KG1 (cell line): Measurements from ENCODE around the gene PSMG4.

Experiments used
- DNase-seq: peaks from one replicate; lab custom pipeline; 2025; lab: John Stamatoyannopoulos, UW

Gene PSMG4

GRCh38 chr6:3276174-3277167 lies 17.7 kb downstream of the PSMG4 start:
- DNase-seq, result no peak

DNA sequence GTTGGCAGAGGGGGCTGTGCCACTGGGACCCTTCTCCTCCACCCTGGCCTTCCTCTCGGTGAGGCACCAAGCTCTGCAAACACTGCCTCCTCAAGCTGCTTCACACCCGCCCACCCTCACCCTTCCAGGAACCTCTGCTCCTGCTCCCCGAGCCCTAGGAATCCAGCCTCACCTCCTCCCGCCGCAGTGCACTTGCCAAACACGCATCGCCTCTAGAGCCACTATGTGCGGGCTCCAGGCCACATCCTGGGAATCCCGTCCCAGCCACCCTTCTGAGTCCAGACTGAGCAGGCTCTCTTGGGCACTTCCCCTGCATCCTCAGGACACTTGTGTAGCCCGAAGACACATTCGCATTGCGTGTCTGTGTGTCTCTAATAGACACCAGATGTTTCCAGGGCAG lies 18.5 kb downstream of the PSMG4 start:
- no peak for DNase-seq

GRCh38 chr6:3277851-3278416 lies 19.2 kb downstream of the PSMG4 start:
- DNase-seq, result no peak

GRCh38 chr6:3278691-3279090 lies 19.9 kb downstream of the PSMG4 start:
- DNase-seq, result no peak

- DNase-seq, result no peak
These were observed 21.3 kb downstream of the PSMG4 start for GRCh38 chr6:3280091-3280490.

- no peak for DNase-seq
These were observed 22.2 kb downstream of the PSMG4 start for GRCh38 chr6:3280866-3281465.

GRCh38 chr6:3281631-3282475 lies 23.1 kb downstream of the PSMG4 start:
- DNase-seq, result no peak

GRCh38 chr6:3282476-3283236 lies 23.9 kb downstream of the PSMG4 start:
- DNase-seq, result no peak

- DNase-seq, result no peak
These were observed 24.5 kb downstream of the PSMG4 start for GRCh38 chr6:3283241-3283640.

- no peak for DNase-seq
These were observed 25.1 kb downstream of the PSMG4 start for GRCh38 chr6:3283641-3284435.

DNA sequence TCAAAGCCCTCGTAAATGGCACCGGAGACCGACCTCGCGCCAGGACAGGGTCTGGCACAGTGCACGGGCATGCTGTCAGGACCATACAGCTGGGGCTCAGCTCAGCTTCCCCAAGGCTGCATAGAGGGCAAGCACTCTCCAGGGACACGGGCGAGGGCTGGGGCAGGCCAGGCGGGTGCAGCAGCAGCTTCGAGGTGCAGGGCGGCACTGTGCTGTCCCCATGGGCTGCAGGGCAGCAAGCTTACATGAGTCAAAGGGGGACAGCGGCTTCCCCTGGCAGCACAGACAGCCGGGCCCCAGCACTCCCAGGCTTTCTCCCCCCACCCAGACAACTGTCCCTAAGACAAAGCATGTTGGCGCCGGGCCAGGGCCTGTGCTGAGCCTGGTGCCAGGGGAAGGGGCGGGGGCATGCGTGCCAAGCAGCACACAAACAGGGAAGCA lies 25.7 kb downstream of the PSMG4 start:
- no peak for DNase-seq

GRCh38 chr6:3285049-3285639 lies 26.4 kb downstream of the PSMG4 start:
- no peak for DNase-seq

DNA sequence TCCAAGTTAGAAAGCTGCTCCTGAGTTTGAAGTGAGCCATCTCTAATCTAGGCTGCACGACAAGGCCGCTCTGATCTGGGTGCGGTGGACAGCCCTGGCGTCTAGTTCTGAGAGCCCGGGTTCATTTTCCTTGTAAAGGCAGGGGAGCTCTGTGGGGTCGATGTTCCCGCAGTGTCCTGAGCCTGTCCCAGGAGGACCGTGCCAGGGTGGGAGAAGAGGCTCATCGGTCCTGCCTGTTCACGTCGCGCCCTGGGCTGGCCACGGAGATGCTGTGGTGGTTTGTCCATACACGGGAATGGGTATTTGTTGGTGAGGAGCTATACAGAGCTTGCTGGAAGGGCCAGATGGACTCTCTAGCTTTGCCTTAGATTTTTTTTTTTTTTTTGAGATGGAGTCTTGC lies 27.0 kb downstream of the PSMG4 start:
- DNase-seq, result no peak

DNA sequence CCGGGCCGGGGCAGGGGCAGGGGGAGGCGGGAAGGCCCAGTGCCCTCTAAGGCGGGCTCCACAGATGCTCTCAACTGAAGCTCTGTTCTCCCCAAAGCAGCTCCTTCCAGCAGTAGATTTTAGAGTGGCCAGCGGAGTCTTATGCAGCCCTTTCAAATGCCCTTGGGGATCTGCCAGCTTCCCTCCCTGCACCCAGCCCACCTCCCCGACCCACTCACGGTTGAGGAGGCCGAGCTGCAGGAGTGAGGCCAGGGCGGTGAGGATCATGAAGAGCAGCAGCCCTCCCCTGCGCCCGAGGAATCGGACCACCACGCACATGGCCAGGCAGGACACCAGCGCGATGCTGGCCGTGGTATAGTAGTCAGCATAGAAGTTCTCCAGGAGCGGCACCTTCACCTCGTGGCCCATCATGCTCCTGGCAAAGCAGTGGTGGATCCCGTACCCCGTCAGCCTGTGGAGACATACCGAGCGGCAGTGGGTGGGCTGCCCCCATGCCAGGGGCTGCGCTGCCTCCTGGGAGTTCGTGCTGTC lies 28.0 kb downstream of the PSMG4 start:
- DNase-seq, result no peak

- DNase-seq, result no peak
These were observed 28.6 kb downstream of the PSMG4 start for GRCh38 chr6:3287308-3287707.

- no peak for DNase-seq
These were observed 29.4 kb downstream of the PSMG4 start for GRCh38 chr6:3287976-3288707.

DNA sequence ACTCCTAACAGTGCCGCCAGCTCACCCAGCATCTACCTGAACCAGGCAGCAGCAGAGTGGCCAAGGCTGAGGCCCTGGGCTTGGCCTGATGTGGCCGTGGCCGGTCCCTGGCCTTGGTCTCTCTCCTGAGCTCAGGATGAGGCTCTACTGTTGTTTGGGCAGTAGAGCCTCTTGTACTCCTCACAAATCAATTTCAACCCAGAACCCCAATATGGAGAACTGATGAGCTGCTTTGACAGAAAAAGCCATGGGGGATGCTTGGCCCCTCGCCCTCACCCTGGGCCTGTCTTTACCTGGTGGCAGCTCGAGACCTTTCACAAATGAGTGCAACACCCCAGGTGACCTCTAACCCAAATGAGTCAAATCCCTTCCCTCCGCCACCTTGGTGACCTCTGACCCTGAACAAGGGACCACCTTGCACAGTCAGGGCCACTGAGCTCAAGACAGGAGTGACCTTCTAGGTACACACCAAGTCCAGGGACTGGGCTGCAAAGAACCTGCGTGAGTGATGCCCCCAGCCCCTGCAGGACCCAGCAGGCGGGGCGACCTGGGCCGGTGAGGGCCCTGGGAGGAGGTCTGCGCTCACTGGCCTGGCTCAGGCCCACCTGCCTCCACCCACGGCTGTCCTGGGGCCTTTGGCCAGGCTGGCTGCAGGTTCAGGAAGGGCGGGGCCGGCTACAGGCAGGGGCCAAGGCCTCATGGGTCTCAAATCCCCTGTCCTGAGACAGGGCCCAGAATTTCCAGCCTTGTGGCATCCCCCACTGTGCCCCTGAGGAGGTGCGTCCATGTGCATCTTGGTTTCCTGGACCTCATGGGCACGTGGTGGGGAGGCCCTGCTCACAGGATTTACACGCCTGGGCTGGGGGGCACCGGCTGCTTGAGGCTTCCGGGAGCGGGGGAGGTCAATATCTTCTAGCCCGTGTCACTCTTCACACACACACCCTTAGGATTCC lies 30.2 kb downstream of the PSMG4 start:
- DNase-seq, result no peak

DNA sequence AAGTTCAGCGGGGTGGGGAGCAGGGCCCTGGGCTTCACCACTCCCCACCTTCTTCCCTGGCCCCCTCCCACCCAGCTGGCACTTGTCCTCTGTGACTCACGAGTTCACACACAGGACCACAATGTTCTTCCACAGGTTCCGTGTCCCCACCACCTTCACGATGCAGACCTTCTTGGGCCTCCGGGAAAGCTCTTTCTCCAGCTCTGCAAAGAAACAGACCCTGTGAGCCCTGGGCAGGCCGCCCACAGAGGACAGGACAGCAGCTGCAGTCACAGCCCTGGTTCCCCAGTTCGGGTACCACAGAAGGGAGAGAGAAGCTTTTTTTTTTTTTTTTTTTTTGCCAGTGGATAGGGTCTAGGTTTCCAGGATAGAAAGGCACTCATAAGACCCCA lies 30.9 kb downstream of the PSMG4 start:
- no peak for DNase-seq
